GM12878 (cell line): ENCODE measurements around the gene DNASE1L3. TPM values are rescaled to one million over a fixed set of nuclear protein-coding genes. Genes with fewer than 3 reads are reported as not detected.

Experiments
- DPF2 ChIP-seq: fragments of 450-650 bp; IDR thresholded peaks from 2 replicates; pipeline ENCODE4 v1.6.1; 2017; ENCODE audit warnings: mild to moderate bottlenecking
- IKZF1 ChIP-seq: fragments of 450-650 bp; conservative IDR thresholded peaks from 2 replicates; pipeline ENCODE4 v1.6.1; 2017; ENCODE audit warnings: antibody characterized with exemption, mild to moderate bottlenecking
- MYC ChIP-seq: IDR thresholded peaks from 2 replicates; pipeline ENCODE4 v1.6.1; 2011; ENCODE audit warnings: mild to moderate bottlenecking, low read length, moderate library complexity, inconsistent platforms; ENCODE audit not compliant: insufficient read depth, insufficient replicate concordance, insufficient read length, severe bottlenecking
- NFIC ChIP-seq: IDR thresholded peaks from 2 replicates; pipeline ENCODE4 v1.6.1; 2012; ENCODE audit warnings: low read depth, mild to moderate bottlenecking, inconsistent platforms, low read length, moderate library complexity
- NR2C2 ChIP-seq: IDR thresholded peaks from 2 replicates; pipeline ENCODE4 v1.6.1; 2011; ENCODE audit warnings: borderline replicate concordance, low read depth; ENCODE audit not compliant: control insufficient read depth, insufficient read length
- NR2F1 ChIP-seq: fragments of 450-650 bp; conservative IDR thresholded peaks from 2 replicates; pipeline ENCODE4 v1.6.1; 2017; ENCODE audit warnings: mild to moderate bottlenecking
- NRF1 ChIP-seq: conservative IDR thresholded peaks from 2 replicates; pipeline ENCODE4 v1.6.1; 2011; ENCODE audit warnings: mild to moderate bottlenecking, low read depth, low read length, improper control_type of control experiment
- RBBP5 ChIP-seq: fragments of 200-600 bp; sonication (generic); conservative IDR thresholded peaks from 2 replicates; pipeline ENCODE4 v1.6.1; 2016
- TBL1XR1 ChIP-seq: IDR thresholded peaks from 2 replicates; pipeline ENCODE4 v1.6.1; 2012; ENCODE audit warnings: low read depth, low read length, improper control_type of control experiment
- TCF3 ChIP-seq: IDR thresholded peaks from 2 replicates; pipeline ENCODE4 v1.6.1; 2012; ENCODE audit warnings: low read depth, mild to moderate bottlenecking, low read length, borderline replicate concordance; ENCODE audit not compliant: insufficient read depth
- ZNF384 ChIP-seq: IDR thresholded peaks from 2 replicates; pipeline ENCODE4 v1.6.1; 2012; ENCODE audit warnings: low read depth, mild to moderate bottlenecking, low read length, improper control_type of control experiment, borderline replicate concordance
- polyA plus RNA-seq, 11 experiments: library from polyadenylated mRNA; depleted of rRNA in 4 of 11; unstranded in 6 of 11; stranded (reverse) in 5 of 11; fragments of >200 nt; fragmentation: Nextera tagmentation in 4 of 11; fragmentation: Illumina TruSeq in 1 of 11; extraction: Ambion mirVana in 4 of 11; extraction: Trizol in 1 of 11; gene quantifications; 1 replicate in 1 of 11; 2 replicates in 10 of 11; pipeline versions ENCODE4 v1.2.1 to v1.2.3, GENCODE V29; 2011 to 2016; ENCODE audit warnings: inconsistent platforms in 2 of 11, missing spikeins in 2 of 11, low read depth in 1 of 11
- total RNA-seq, 4 experiments: library from RNA; depleted of rRNA in 3 of 4; stranded (reverse); fragments of >200 nt in 3 of 4; fragmentation: Illumina TruSeq in 1 of 4; extraction: Trizol in 1 of 4; gene quantifications; 2 replicates each; pipeline versions ENCODE4 v1.2.1 to v1.2.3, GENCODE V29; 2013 to 2021
- TF ChIP-seq, protein P1 (sequence below): IDR thresholded peaks from 2 replicates; pipeline ENCODE4 v1.6.1; 2011; ENCODE audit warnings: low read depth, low read length, improper control_type of control experiment, borderline replicate concordance
- TF ChIP-seq, protein P2 (sequence below): IDR thresholded peaks from 2 replicates; pipeline ENCODE4 v1.6.1; 2012; ENCODE audit warnings: low read depth, low read length, improper control_type of control experiment
- TF ChIP-seq, protein P3 (sequence below): fragments of 450-650 bp; IDR thresholded peaks from 2 replicates; pipeline ENCODE4 v1.6.1; 2017; ENCODE audit warnings: antibody characterized with exemption, mild to moderate bottlenecking, moderate library complexity
- TF ChIP-seq, protein P4 (sequence below): fragments of 450-650 bp; formaldehyde crosslinking; IDR thresholded peaks from 2 replicates; pipeline ENCODE4 v1.4.0; 2020; ENCODE audit warnings: mild to moderate bottlenecking, moderate library complexity
- TF ChIP-seq, protein P5 (sequence below): IDR thresholded peaks from 2 replicates; pipeline ENCODE4 v1.6.1; 2012; ENCODE audit warnings: low read length, inconsistent platforms

DNASE1L3 gene
- total and polyA plus RNA-seq, 10 of the 15 experiments (the other 5 are each of a cell fraction or from before 2014, with no cell fraction given): 3.2 to 72.1 (median 6.3) TPM

DNA sequence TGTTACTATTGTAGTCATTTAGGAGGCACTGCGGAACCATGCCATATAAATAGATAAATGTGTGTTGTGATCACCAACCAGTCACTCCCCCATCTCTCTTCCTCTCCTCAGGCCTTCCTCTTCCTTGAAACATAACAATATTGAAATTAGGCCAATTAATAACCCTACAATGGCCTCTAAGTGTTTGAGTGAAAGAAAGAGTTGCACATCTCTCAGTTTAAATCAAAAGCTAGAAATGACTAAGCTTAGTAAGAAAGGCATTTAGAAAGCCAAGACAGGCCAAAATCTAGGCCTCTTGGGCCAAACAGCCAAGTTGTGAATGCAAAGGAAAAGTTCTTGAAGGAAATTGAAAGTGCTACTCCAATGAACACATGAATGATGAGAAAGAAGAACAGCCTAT lies 8.1 kb upstream of the DNASE1L3 start (continued):
- TF ChIP-seq, protein P1, sequence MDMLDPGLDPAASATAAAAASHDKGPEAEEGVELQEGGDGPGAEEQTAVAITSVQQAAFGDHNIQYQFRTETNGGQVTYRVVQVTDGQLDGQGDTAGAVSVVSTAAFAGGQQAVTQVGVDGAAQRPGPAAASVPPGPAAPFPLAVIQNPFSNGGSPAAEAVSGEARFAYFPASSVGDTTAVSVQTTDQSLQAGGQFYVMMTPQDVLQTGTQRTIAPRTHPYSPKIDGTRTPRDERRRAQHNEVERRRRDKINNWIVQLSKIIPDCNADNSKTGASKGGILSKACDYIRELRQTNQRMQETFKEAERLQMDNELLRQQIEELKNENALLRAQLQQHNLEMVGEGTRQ: no peak
- TF ChIP-seq DPF2: peak; percentile 41; the same call in 1 of the 2 replicates
- TF ChIP-seq RBBP5: no peak
- TF ChIP-seq MYC: no peak
- peak; percentile 37; the same call in 1 of the 2 replicates for TF ChIP-seq IKZF1
- TF ChIP-seq, protein P2, sequence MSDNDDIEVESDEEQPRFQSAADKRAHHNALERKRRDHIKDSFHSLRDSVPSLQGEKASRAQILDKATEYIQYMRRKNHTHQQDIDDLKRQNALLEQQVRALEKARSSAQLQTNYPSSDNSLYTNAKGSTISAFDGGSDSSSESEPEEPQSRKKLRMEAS: no peak
- 0 out of 2 replicates have a peak, but pooled peaks have one; percentile 27 for TF ChIP-seq TCF3
- peak; percentile 45; the same call in 1 of the 2 replicates for TF ChIP-seq NR2F1
- TF ChIP-seq, protein P3, sequence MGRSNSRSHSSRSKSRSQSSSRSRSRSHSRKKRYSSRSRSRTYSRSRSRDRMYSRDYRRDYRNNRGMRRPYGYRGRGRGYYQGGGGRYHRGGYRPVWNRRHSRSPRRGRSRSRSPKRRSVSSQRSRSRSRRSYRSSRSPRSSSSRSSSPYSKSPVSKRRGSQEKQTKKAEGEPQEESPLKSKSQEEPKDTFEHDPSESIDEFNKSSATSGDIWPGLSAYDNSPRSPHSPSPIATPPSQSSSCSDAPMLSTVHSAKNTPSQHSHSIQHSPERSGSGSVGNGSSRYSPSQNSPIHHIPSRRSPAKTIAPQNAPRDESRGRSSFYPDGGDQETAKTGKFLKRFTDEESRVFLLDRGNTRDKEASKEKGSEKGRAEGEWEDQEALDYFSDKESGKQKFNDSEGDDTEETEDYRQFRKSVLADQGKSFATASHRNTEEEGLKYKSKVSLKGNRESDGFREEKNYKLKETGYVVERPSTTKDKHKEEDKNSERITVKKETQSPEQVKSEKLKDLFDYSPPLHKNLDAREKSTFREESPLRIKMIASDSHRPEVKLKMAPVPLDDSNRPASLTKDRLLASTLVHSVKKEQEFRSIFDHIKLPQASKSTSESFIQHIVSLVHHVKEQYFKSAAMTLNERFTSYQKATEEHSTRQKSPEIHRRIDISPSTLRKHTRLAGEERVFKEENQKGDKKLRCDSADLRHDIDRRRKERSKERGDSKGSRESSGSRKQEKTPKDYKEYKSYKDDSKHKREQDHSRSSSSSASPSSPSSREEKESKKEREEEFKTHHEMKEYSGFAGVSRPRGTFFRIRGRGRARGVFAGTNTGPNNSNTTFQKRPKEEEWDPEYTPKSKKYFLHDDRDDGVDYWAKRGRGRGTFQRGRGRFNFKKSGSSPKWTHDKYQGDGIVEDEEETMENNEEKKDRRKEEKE: no peak
- TF ChIP-seq TBL1XR1: no peak
- TF ChIP-seq, protein P4, sequence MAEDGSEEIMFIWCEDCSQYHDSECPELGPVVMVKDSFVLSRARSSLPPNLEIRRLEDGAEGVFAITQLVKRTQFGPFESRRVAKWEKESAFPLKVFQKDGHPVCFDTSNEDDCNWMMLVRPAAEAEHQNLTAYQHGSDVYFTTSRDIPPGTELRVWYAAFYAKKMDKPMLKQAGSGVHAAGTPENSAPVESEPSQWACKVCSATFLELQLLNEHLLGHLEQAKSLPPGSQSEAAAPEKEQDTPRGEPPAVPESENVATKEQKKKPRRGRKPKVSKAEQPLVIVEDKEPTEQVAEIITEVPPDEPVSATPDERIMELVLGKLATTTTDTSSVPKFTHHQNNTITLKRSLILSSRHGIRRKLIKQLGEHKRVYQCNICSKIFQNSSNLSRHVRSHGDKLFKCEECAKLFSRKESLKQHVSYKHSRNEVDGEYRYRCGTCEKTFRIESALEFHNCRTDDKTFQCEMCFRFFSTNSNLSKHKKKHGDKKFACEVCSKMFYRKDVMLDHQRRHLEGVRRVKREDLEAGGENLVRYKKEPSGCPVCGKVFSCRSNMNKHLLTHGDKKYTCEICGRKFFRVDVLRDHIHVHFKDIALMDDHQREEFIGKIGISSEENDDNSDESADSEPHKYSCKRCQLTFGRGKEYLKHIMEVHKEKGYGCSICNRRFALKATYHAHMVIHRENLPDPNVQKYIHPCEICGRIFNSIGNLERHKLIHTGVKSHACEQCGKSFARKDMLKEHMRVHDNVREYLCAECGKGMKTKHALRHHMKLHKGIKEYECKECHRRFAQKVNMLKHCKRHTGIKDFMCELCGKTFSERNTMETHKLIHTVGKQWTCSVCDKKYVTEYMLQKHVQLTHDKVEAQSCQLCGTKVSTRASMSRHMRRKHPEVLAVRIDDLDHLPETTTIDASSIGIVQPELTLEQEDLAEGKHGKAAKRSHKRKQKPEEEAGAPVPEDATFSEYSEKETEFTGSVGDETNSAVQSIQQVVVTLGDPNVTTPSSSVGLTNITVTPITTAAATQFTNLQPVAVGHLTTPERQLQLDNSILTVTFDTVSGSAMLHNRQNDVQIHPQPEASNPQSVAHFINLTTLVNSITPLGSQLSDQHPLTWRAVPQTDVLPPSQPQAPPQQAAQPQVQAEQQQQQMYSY (CRISPR knock-in tag): no peak
- no peak for TF ChIP-seq NRF1
- TF ChIP-seq NR2C2: no peak
- no peak for TF ChIP-seq ZNF384
- TF ChIP-seq, protein P5, sequence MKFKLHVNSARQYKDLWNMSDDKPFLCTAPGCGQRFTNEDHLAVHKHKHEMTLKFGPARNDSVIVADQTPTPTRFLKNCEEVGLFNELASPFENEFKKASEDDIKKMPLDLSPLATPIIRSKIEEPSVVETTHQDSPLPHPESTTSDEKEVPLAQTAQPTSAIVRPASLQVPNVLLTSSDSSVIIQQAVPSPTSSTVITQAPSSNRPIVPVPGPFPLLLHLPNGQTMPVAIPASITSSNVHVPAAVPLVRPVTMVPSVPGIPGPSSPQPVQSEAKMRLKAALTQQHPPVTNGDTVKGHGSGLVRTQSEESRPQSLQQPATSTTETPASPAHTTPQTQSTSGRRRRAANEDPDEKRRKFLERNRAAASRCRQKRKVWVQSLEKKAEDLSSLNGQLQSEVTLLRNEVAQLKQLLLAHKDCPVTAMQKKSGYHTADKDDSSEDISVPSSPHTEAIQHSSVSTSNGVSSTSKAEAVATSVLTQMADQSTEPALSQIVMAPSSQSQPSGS: peak; percentile 81
- TF ChIP-seq NFIC: peak; percentile 87
